ENCODE data around the gene SEPTIN12.

SEPTIN12 gene

GRCh38 chr16:4801051-4801961, 13.2 kb upstream of the SEPTIN12 start:
- Histone ChIP-seq H3K36me3 (ENCODE audit: control insufficient read depth, insufficient read depth, low read length) (peaks cover 33% of the 10 kb centered on the region), H3K27me3 (ENCODE audit: control insufficient read depth, insufficient read depth, low read length) (no peaks in the 10 kb centered on the region), H3K9me3 (ENCODE audit: control insufficient read depth, insufficient read depth, low read length) (no peaks in the 10 kb centered on the region), H3K4me1 (ENCODE audit: control insufficient read depth, insufficient read depth, low read length) (no peaks in the 10 kb centered on the region), H3K4me3 (ENCODE audit: low read depth, low read length) (peak overlapping the region; percentile 63), H3K9ac (ENCODE audit: low read depth, low read length) (peak overlapping the region; percentile 65)

- H3K36me3 ChIP-seq (ENCODE audit: control insufficient read depth, insufficient read depth, low read length): peaks cover 33% of the 10 kb centered on the region
- no peak overlapping the region for H3K9ac ChIP-seq (ENCODE audit: low read depth, low read length)
- H3K4me3 ChIP-seq (ENCODE audit: low read depth, low read length): no peak overlapping the region
- H3K4me1 ChIP-seq (ENCODE audit: control insufficient read depth, insufficient read depth, low read length): no peaks in the 10 kb centered on the region
- H3K27me3 ChIP-seq (ENCODE audit: control insufficient read depth, insufficient read depth, low read length): no peaks in the 10 kb centered on the region
- H3K9me3 ChIP-seq (ENCODE audit: control insufficient read depth, insufficient read depth, low read length): no peaks in the 10 kb centered on the region
Observed at GRCh38 chr16:4800290-4801041, 12.3 kb upstream of the SEPTIN12 start.

- Histone ChIP-seq H3K27me3 (ENCODE audit: control insufficient read depth, insufficient read depth, low read length) (no peaks in the 10 kb centered on the region), H3K9me3 (ENCODE audit: control insufficient read depth, insufficient read depth, low read length) (no peaks in the 10 kb centered on the region), H3K9ac (ENCODE audit: low read depth, low read length) (no peak overlapping the region), H3K4me3 (ENCODE audit: low read depth, low read length) (no peak overlapping the region), H3K36me3 (ENCODE audit: control insufficient read depth, insufficient read depth, low read length) (peaks cover 21% of the 10 kb centered on the region), H3K4me1 (ENCODE audit: control insufficient read depth, insufficient read depth, low read length) (no peaks in the 10 kb centered on the region)
Observed at GRCh38 chr16:4799171-4799855, 11.2 kb upstream of the SEPTIN12 start.

GRCh38 chr16:4798456-4798855, 10.3 kb upstream of the SEPTIN12 start:
- H3K4me1 ChIP-seq (ENCODE audit: control insufficient read depth, insufficient read depth, low read length): no peaks in the 10 kb centered on the region
- H3K36me3 ChIP-seq (ENCODE audit: control insufficient read depth, insufficient read depth, low read length): peaks cover 20% of the 10 kb centered on the region
- no peaks in the 10 kb centered on the region for H3K27me3 ChIP-seq (ENCODE audit: control insufficient read depth, insufficient read depth, low read length)
- H3K4me3 ChIP-seq (ENCODE audit: low read depth, low read length): no peak overlapping the region
- no peaks in the 10 kb centered on the region for H3K9me3 ChIP-seq (ENCODE audit: control insufficient read depth, insufficient read depth, low read length)
- H3K9ac ChIP-seq (ENCODE audit: low read depth, low read length): no peak overlapping the region

GRCh38 chr16:4797805-4798252, 9.7 kb upstream of the SEPTIN12 start:
- Histone ChIP-seq H3K9me3 (ENCODE audit: control insufficient read depth, insufficient read depth, low read length) (no peaks in the 10 kb centered on the region), H3K9ac (ENCODE audit: low read depth, low read length) (no peak overlapping the region), H3K4me1 (ENCODE audit: control insufficient read depth, insufficient read depth, low read length) (no peaks in the 10 kb centered on the region), H3K36me3 (ENCODE audit: control insufficient read depth, insufficient read depth, low read length) (peaks cover 20% of the 10 kb centered on the region), H3K4me3 (ENCODE audit: low read depth, low read length) (no peak overlapping the region), H3K27me3 (ENCODE audit: control insufficient read depth, insufficient read depth, low read length) (no peaks in the 10 kb centered on the region)

GRCh38 chr16:4796982-4797804, 9.0 kb upstream of the SEPTIN12 start:
- H3K4me1 ChIP-seq (ENCODE audit: control insufficient read depth, insufficient read depth, low read length): no peaks in the 10 kb centered on the region
- no peaks in the 10 kb centered on the region for H3K27me3 ChIP-seq (ENCODE audit: control insufficient read depth, insufficient read depth, low read length)
- no peaks in the 10 kb centered on the region for H3K9me3 ChIP-seq (ENCODE audit: control insufficient read depth, insufficient read depth, low read length)
- no peak overlapping the region for H3K4me3 ChIP-seq (ENCODE audit: low read depth, low read length)
- peaks cover 20% of the 10 kb centered on the region for H3K36me3 ChIP-seq (ENCODE audit: control insufficient read depth, insufficient read depth, low read length)
- no peak overlapping the region for H3K9ac ChIP-seq (ENCODE audit: low read depth, low read length)

GRCh38 chr16:4795828-4796572, 7.9 kb upstream of the SEPTIN12 start:
- Histone ChIP-seq H3K4me3 (ENCODE audit: low read depth, low read length) (no peak overlapping the region), H3K9ac (ENCODE audit: low read depth, low read length) (no peak overlapping the region), H3K9me3 (ENCODE audit: control insufficient read depth, insufficient read depth, low read length) (no peaks in the 10 kb centered on the region), H3K27me3 (ENCODE audit: control insufficient read depth, insufficient read depth, low read length) (no peaks in the 10 kb centered on the region), H3K4me1 (ENCODE audit: control insufficient read depth, insufficient read depth, low read length) (no peaks in the 10 kb centered on the region), H3K36me3 (ENCODE audit: control insufficient read depth, insufficient read depth, low read length) (peaks cover 20% of the 10 kb centered on the region)

GRCh38 chr16:4795181-4795827, 7.2 kb upstream of the SEPTIN12 start, which contains the start of gene SMIM22:
Gene SMIM22 (plus strand): TSS chr16:4795369. CDS start chr16:4795735, 366 bp downstream.
- Histone ChIP-seq H3K9ac (ENCODE audit: low read depth, low read length) (no peak within 1 kb of the TSS), H3K4me3 (ENCODE audit: low read depth, low read length) (no peak within 1 kb of the TSS), H3K36me3 (ENCODE audit: control insufficient read depth, insufficient read depth, low read length) (peaks cover 16% of the 10 kb centered on the region), H3K9me3 (ENCODE audit: control insufficient read depth, insufficient read depth, low read length) (no peaks in the 10 kb centered on the region), H3K27me3 (ENCODE audit: control insufficient read depth, insufficient read depth, low read length) (no peaks in the 10 kb centered on the region), H3K4me1 (ENCODE audit: control insufficient read depth, insufficient read depth, low read length) (no peaks in the 10 kb centered on the region)

- Histone ChIP-seq H3K4me1 (ENCODE audit: control insufficient read depth, insufficient read depth, low read length) (peaks cover 2% of the 10 kb centered on the region), H3K27me3 (ENCODE audit: control insufficient read depth, insufficient read depth, low read length) (no peaks in the 10 kb centered on the region), H3K9me3 (ENCODE audit: control insufficient read depth, insufficient read depth, low read length) (no peaks in the 10 kb centered on the region), H3K36me3 (ENCODE audit: control insufficient read depth, insufficient read depth, low read length) (peaks cover 3% of the 10 kb centered on the region), H3K9ac (ENCODE audit: low read depth, low read length) (no peak overlapping the region), H3K4me3 (ENCODE audit: low read depth, low read length) (no peak overlapping the region)
Observed at GRCh38 chr16:4792951-4793513, 4.9 kb upstream of the SEPTIN12 start.

- H3K9ac ChIP-seq (ENCODE audit: low read depth, low read length): no peak overlapping the region
- H3K4me1 ChIP-seq (ENCODE audit: control insufficient read depth, insufficient read depth, low read length): peaks cover 2% of the 10 kb centered on the region
- H3K9me3 ChIP-seq (ENCODE audit: control insufficient read depth, insufficient read depth, low read length): no peaks in the 10 kb centered on the region
- no peaks in the 10 kb centered on the region for H3K27me3 ChIP-seq (ENCODE audit: control insufficient read depth, insufficient read depth, low read length)
- no peaks in the 10 kb centered on the region for H3K36me3 ChIP-seq (ENCODE audit: control insufficient read depth, insufficient read depth, low read length)
- H3K4me3 ChIP-seq (ENCODE audit: low read depth, low read length): no peak overlapping the region
Observed at GRCh38 chr16:4790871-4791270, 2.7 kb upstream of the SEPTIN12 start.

All from iPS-15b (cell line).